DMS153 treated with DMSO at 0.1 percent for 48 hours (cell line): Measurements from ENCODE around the gene ZNRF3.
"Not testable (repeated sequence)": the region's sequence is repeated elsewhere in the genome, so short reads cannot be mapped to it uniquely, and the experiment has no call there.

Source experiments
- DNase-seq: peaks from one replicate; lab custom pipeline; 2025; ENCODE audit not compliant: unreplicated experiment; lab: John Stamatoyannopoulos, UW

ZNRF3 gene

GRCh38 chr22:29003975-29004646, 120.7 kb downstream of the ZNRF3 start:
- DNase-seq = peak; percentile 36

- peak; percentile 52 for DNase-seq
Measured at GRCh38 chr22:29004647-29005371, 121.4 kb downstream of the ZNRF3 start.

GRCh38 chr22:29005754-29006153, 122.4 kb downstream of the ZNRF3 start:
- DNase-seq = not testable (repeated sequence)

- no peak for DNase-seq
Measured at GRCh38 chr22:29006346-29006745, 123.0 kb downstream of the ZNRF3 start.

GRCh38 chr22:29009148-29009547, 125.8 kb downstream of the ZNRF3 start:
- DNase-seq = no peak

GRCh38 chr22:29011240-29012100, 128.1 kb downstream of the ZNRF3 start:
- no peak for DNase-seq

GRCh38 chr22:29012101-29012433, 128.7 kb downstream of the ZNRF3 start:
- no peak for DNase-seq

- no peak for DNase-seq
Measured at GRCh38 chr22:29012952-29013351, 129.6 kb downstream of the ZNRF3 start.

GRCh38 chr22:29014293-29014692, 130.9 kb downstream of the ZNRF3 start:
- DNase-seq = no peak

- DNase-seq = no peak
Measured at GRCh38 chr22:29014773-29015172, 131.4 kb downstream of the ZNRF3 start.

- no peak for DNase-seq
Measured at GRCh38 chr22:29016067-29016938, 132.9 kb downstream of the ZNRF3 start.

- no peak for DNase-seq
Measured at GRCh38 chr22:29018293-29019189, 135.2 kb downstream of the ZNRF3 start.

- DNase-seq = no peak
Measured at GRCh38 chr22:29022101-29022817, 138.9 kb downstream of the ZNRF3 start.

GRCh38 chr22:29023172-29023796, 139.9 kb downstream of the ZNRF3 start:
- DNase-seq = no peak

GRCh38 chr22:29026579-29026978, 143.2 kb downstream of the ZNRF3 start:
- no peak for DNase-seq

- DNase-seq = no peak
Measured at GRCh38 chr22:29028468-29028867, 145.1 kb downstream of the ZNRF3 start.

GRCh38 chr22:29029202-29030000, 146.0 kb downstream of the ZNRF3 start:
- no peak for DNase-seq
